Measurements from ENCODE around the gene HLCS. TPM values are rescaled to one million over a fixed set of nuclear protein-coding genes. Genes with fewer than 3 reads are reported as not detected.
A peak's percentile ranks its signal among the peaks of the same experiment; 100 is the strongest.

Gene HLCS
- polyA plus RNA-seq, 3 donors: 17.0 to 17.9 (median 17.2) TPM

DNA sequence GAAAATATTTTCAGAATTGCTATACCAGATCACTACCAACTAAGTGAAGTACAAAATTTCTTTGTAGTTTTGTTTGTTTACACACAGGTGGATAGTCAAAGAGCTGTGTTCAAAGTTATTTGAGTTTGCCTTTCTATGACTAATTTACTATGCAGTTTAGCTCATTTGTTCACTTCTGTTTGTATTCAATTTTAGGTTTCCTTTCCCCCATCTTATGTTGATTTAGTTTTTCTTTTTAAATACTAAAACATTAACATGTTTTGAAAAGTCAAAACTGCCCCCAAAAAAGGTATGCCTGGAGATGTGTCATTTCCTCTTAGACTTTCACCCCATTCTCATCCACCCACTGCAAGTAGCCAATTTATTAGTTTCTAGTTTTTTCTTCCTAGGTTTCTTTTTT is 21.4 kb upstream of the HLCS start:
- DNase-seq: no peak

- DNase-seq: no peak
Measured at GRCh38 chr21:36985751-36986594, 19.5 kb upstream of the HLCS start.

- DNase-seq: no peak
Measured at GRCh38 chr21:36981977-36982700, 15.7 kb upstream of the HLCS start.

DNA sequence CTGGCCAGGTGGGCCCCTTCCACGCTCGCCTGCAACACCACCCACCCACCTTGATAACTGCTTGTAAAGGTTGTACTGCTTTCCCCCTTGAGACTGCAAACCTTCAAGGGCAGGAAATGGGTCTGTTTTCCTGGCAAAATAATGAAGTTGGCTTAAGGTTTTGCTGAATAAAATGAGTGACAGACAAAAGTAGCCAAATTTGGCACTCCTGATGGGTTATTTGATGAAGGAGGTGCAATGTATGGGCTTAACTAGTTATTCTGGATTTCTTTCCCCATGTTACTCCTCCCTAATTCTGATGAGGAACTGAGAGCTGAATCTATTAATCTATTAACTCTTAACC is 14.6 kb upstream of the HLCS start:
- DNase-seq: no peak

DNA sequence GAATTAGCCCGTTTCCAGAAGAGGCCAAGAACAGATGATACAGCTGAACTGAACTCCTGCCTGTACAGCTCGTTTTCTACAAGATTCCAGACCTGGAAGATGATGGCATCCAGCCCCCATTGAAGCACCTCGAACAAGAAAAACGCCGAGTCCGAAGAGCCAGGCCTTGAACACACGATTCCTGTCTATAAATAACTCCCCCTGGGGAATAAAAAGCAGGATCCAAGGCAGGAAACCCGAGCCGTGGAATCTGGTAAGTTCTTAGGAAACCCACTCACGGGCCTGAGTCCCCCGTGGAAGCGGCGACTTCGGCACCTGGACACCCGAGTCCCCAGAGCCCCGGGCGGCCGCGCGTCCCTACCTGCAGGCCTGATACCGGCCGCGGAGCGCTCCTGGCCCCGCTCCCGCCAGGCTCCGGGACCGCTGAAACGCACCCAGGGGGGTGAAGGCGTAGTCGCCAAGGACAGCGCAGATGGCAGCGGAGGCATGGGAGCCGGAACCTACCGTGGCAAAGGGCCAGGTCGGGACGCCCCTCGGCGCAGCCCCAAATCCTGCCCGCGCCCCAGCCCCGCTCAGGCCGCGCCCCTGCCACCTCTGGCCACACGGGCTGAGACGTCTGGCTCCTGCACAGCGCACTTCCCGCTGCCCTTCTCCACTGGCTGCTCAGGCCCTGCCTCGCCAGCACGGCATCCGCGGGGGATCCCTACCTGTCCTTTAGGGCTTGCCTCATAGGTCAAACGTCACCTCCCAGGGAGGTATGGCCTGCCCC is 14.0 kb upstream of the HLCS start:
- DNase-seq: no peak

- DNase-seq: peak; percentile 81
Measured at GRCh38 chr21:36976882-36977651, 10.6 kb upstream of the HLCS start.

DNA sequence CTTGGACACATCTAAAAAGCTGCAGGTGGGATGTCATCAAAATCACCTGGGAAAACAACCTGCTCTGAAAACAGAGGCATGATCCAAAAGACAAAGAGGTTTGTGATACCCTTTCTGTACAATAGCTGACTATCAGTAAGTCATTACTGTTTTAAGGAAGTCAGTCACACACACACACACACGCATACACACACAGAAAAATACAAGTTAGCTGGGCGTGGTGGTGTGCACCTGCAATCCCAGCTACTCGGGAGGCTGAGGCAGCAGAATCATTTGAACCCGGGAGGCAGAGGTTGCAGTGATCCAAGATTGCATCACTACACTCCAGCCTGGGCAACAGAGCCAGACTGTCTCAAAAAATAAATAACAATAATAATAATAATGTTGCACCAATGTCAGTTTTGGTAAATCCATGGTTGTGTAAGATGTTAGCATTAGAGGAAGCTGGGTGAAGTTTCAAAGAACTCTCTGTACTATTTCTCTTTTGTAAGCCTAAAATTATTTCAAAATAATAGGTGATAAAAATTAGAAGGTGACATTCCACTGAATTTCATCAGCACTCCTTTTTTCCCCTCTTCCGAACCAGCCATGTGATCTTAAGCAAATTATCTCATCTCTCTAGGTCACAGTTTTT is 9.9 kb upstream of the HLCS start:
- DNase-seq: no peak

GRCh38 chr21:36974851-36975192 is 8.4 kb upstream of the HLCS start:
- DNase-seq: no peak

DNA sequence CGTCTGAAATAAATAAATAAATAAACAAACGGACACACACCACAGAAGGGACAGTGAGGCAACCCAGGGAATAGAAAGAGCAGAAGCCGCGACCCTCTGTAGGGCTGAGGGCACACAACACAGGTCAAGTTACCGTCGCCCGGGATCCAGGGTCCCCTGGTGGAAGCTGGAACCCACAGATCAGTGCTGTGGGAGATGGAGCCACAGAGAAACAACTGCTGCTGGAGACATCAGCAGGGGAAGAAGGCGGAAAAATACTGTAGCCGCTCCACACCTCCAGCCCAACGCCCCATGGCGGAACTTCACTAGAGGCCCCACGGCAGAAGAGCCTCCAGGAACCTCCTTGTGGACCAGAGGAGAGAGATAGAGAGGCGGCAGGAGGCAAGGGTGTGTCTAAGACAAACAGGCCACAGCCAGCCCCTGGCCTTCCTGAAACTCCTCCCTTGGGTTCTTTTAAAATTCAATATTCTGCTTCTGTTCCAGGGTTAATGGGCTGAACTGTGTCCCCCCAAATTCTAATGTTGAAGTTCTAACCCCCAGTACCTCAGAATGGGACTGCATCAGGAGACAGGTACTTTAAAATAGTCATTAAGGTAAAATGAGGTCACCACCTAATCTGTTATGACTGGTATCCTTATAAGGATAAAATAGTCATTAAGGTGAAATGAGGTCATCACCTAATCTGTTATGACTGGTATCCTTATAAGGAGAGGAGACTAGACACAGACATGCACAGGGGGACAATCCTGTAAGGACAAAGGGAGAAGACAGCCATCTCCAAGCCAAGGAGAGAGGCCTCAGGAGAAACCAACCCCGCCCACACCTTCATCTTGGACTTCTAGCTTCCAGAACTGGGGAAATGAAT is 7.7 kb upstream of the HLCS start:
- DNase-seq: no peak

DNA sequence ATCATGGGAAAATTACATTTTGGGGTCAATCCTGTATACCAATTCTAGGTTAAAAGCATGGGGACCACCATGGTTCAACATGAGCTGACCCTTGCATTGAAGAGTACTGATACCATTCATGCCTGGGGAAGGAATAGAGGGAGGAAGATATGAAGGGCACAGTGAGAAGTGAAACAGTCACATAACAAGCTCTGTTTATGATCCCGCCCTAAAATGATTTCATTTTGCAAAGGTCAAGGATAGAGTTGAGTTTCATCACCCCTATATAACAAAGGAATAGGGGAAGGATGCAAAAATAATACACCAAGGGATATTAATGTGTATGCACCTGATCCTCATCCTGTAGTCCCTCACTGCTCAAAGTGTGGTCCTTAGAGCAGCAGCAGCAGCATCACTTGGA is 2.5 kb upstream of the HLCS start:
- DNase-seq: no peak

DNA sequence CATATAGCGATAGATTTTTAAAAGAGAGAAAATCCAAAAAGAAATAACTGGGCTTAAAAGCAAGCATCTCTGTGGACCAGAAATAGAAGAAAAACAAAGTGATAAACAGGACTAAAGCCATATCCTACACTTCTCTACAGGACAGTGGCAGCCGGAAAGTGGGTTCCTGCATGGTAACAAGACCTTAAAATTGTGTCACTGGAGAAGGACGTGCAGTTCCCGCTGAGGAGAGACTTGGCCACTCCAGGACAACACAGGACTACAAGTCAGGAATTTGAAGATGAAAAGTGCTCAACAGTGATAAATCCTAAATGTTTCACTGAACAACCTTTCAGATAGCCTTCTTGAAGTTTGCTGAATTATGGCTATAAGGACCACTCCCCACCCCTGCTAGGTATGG is 1.9 kb upstream of the HLCS start:
- no peak for DNase-seq

DNA sequence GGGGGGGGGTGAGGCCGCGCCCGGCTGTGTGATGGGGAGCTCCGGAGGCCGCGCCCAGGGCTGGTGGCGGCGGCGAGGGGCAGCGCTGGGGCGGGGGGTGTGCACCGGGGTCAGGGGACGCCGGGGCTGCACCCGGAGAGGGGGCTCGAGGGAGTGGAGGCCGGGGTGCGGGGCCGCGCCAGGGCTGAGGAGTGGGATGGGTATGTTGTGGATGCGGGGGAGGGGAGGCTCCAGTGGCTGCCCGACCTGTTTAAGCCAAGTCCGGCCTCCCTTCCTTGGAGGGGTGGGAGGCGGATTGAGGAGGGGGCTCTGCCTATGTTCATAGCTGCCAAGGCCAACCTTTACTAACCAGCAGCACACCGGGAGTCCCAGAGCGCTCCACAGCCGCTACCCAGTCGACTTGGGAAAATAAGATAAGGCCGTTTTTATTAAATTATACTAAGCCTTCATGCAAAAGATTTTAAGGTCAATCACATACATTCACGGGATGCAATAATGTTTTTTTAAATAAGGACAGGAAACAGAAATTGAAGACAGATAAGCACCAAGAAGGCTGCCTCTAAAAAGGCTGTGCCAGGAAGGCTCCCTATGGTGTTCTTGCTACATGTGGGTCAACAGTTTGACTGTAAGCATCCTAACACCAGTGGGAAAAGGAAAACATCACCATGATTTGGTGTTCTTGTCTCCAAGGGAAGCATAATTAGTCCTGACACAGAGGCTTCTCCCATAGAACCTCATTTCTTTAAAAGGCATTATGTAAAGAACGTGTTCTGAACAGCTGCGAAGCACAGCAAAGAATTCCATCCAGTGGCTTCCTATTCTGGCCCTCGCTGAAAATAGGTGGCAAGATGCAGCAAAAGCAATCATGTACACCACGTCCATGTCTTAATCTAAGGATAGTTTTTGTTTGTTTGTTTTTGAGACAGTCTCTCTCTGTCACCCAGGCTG is 626 bp upstream of the HLCS start:
- peak; percentile 30 for DNase-seq

- DNase-seq: no peak
Measured at GRCh38 chr21:36965720-36966065, 776 bp downstream of the HLCS start.

DNA sequence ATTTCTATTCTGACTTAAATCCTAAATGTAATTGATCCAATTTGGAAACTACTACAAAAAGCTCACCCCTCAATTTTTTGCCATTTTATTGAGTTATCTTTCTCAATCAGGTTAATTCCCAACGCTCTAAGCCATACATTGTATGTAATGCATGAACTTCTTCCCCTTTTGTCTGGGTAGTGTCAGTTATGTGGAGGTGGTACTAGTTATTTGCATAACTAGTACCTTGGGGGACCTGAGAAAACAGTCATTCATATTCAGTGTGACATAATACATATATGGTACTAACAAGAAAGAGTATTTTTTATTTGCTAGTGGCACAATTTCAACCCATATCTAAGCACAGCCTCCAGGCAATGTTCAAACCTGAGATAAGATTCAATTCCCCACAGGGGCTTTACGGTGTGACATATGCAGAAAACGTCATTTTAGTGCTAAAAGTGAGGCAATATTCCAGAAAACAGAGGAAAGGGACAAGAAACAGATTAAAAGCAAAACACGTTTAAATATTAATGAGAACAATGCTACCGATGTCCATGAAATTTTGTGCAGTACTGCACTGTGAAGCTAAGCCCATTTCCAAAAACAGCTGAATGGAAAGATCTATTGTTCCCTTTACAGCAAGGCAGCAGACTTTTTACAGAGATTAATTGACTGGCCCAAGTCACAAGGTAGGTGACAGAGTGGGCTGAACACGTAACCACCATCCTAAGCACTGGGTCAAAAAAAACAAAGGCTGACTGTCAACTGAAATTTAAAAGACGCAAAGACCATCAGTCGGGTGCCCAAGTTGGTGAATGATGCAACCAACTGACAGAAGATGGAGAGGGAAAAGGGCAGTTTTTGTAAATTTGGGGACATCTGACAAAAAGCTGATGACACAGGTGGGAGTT is 1.4 kb downstream of the HLCS start:
- DNase-seq: no peak

GRCh38 chr21:36964398-36964797 is 2.1 kb downstream of the HLCS start:
- no peak for DNase-seq

DNA sequence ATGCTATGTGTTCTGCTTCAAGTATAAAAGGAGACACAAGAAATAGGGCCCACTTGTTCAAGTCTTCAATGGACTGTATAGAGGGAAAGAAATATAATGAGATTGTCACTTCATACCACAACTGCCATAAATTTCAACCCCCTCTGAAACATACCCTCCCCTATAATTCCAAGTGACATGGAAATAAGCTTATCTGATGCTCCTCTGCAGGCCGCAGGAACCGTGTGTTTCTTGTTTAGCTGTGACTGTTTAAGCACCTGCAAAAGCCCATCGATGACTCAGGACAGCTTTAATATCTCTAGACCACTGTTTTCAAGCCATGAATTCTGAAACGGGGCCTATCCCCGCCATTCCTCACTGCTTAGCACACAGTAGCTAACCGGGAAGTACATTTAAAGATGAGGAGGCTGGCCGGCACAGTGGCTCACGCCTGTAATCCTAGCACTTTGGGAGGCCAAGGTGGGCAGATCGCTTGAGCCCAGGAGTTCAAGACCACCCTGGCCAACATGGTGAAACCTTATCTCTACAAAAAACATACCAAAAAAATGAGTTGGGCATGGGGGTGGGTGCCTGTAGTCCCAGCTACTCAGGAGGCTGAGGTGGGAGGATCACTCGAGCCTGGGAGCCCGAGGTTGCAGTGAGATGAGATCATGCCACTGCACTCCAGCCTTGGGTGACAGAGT is 4.2 kb downstream of the HLCS start:
- no peak for DNase-seq

GRCh38 chr21:36960676-36961284 is 5.7 kb downstream of the HLCS start:
- no peak for DNase-seq

Data from renal pelvis (tissue), 4 donors.